UCSD-AML1 (cell line): ENCODE data around the gene DALRD3.
A peak's percentile ranks its signal among the peaks of the same experiment; 100 is the strongest.

Experiments used
- DNase-seq: peaks from one replicate; lab custom pipeline; 2025; ENCODE audit not compliant: unreplicated experiment; lab: John Stamatoyannopoulos, UW

The DALRD3 gene, protein sequence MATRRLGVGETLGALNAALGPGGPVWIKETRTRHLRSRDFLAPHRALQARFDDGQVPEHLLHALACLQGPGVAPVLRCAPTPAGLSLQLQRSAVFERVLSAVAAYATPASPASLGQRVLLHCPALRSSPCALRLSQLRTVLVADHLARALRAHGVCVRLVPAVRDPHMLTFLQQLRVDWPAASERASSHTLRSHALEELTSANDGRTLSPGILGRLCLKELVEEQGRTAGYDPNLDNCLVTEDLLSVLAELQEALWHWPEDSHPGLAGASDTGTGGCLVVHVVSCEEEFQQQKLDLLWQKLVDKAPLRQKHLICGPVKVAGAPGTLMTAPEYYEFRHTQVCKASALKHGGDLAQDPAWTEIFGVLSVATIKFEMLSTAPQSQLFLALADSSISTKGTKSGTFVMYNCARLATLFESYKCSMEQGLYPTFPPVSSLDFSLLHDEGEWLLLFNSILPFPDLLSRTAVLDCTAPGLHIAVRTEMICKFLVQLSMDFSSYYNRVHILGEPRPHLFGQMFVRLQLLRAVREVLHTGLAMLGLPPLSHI

DNA sequence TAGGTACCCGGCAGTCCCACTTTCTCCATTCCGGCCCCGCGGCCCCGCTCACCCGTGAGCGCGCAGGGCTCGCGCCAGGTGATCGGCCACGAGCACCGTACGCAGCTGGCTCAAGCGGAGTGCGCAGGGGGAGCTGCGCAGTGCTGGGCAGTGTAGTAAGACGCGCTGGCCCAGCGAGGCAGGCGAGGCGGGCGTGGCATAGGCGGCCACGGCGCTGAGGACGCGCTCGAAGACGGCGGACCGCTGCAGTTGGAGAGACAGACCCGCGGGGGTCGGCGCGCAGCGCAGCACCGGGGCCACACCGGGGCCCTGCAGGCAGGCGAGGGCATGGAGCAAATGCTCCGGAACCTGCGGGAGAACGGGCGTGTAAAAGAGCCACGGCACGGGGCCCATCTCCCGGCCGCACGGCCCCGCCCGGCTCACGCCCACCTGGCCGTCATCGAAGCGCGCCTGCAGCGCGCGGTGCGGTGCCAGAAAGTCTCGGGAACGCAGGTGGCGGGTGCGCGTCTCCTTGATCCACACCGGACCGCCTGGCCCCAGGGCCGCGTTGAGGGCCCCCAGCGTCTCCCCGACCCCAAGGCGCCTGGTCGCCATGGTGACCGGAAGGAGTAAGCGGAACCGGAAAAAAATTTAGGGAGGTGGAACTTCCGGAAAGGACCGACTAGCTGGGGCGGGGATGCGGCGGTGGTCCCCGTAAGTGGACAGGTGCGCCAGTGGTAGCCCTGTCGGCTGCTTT lies at the start of gene DALRD3:
Gene DALRD3, minus strand, starts transcription at position 610 of the 736 bp plus-strand sequence. Its CDS starts 16 bp downstream, at position 594.
- peak; percentile 77 for DNase-seq

- DNase-seq = no peak
Measured at GRCh38 chr3:49058011-49058410, 39.6 kb upstream of the DALRD3 start.

- DNase-seq = no peak
Measured at GRCh38 chr3:49057268-49057667, 38.9 kb upstream of the DALRD3 start.

DNA sequence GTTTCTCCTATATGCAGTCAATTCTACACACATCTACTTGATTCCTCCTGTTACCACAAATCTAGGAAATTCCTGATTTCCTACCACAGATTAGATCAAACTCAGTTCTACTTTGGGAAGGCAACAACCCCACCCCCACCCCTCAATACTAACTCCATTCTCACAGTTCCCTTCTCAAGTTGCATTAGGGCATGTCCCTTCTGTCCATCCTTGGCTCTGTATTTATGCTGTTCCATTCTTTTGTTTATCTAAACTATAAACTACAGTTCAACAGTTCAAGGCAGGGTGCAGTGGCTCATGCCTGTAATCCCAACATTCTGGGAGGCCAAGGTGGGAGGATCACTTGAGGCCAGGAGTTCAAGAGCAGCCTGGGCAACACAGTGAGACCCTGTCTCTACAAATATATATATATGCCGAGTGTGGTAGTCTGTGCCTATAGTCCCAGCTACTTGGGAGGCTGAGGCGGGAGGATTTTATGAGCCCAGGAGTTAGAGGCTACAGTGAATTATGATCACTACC lies 36.0 kb upstream of the DALRD3 start:
- DNase-seq = no peak

DNA sequence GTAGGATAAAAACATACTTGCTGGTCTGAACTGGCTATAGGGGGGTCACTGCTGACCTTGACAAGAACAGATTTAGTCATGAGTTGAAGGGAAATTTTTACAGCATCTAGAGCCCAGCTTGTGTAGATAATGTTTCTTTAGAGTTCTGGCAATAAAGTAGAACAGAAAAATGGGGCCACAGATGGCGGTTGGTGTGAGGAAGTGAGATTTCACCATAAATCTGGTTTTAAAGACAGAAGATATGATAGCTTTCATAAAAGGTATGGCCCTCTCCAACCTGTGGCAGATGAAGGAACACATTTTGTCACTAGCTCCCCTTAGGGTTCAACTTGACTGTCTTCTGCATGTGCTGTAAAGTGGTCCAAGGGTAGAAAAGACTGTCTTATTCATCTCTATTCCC lies 35.2 kb upstream of the DALRD3 start:
- DNase-seq = no peak

- no peak for DNase-seq
Measured at GRCh38 chr3:49035281-49035680, 16.9 kb upstream of the DALRD3 start.

GRCh38 chr3:49034650-49035049 lies 16.3 kb upstream of the DALRD3 start:
- DNase-seq = no peak

DNA sequence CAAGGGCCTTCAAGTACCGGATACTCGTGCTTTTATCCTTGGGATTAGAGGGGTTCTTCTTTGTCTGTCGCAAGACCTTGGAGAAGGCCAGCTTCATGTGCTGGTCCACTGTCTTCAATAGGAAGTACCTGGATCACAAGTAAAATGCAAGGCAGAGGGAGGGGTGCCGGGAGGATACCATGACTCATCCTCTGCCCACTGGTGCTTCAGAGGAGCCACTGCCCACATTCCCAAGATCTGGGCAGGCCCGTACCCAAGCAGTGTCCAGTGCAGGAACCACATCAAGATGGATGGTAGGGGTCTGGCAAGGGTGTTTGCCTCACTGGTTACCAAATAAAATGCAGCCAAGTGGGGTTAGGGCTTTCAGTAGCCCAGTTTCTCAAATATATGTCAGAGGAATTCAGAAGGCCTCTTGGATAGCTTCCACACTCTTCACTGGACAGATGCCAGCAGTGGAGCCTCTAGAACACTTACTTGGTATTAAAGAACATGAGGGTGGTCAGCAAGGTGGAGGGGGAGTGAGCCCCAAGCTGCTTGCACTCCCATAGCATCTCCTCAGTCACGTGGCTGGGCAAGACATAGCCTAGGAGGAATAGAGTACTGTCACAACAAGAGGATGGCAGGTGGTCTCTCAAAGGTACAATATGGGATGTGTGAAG lies 14.4 kb upstream of the DALRD3 start:
- DNase-seq = no peak

GRCh38 chr3:49030321-49030720 lies 11.9 kb upstream of the DALRD3 start:
- DNase-seq = no peak

DNA sequence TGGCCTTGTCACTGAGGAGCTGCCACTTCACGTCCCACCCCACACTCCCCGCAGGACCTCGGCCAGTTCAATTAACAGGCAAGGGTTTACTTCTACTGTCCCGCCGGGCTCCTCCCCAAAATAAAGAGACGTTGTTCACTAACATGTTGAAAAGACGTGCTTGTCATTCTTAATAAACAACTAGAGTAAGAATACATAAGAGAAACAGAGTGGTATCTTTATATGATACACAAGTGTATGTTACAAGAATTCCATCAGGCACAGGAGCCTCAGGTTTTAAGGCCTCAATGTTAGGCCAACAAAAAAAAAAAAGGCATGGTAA lies 11.1 kb upstream of the DALRD3 start:
- no peak for DNase-seq

- DNase-seq = peak; percentile 96
Measured at GRCh38 chr3:49028673-49029562, 10.5 kb upstream of the DALRD3 start, which contains the start of gene IMPDH2. Gene IMPDH2, minus strand, starts transcription at chr3:49029398. Its CDS starts 48 bp downstream, at chr3:49029350.

- DNase-seq = no peak
Measured at GRCh38 chr3:49028298-49028672, 9.9 kb upstream of the DALRD3 start.

DNA sequence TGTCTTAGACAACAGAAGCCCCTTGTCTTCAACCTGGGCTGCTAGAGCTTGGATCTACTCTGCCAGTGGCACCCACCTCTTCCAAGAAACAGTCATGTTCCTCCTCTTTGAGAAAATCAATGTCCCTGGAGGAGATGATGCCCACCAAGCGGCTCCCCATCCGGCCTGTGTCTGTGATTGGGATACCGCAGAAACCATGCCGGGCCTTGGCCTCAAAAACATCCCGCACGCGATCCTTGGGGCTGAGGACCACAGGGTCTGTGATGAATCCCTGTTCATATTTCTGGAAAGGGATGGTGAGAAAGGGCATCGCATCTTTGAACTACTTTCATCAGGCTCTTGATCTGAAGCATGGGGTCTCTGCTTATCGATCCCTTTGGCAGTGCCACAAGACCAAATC lies 9.3 kb upstream of the DALRD3 start:
- DNase-seq = no peak

GRCh38 chr3:49026536-49026935 lies 8.2 kb upstream of the DALRD3 start:
- DNase-seq = no peak

DNA sequence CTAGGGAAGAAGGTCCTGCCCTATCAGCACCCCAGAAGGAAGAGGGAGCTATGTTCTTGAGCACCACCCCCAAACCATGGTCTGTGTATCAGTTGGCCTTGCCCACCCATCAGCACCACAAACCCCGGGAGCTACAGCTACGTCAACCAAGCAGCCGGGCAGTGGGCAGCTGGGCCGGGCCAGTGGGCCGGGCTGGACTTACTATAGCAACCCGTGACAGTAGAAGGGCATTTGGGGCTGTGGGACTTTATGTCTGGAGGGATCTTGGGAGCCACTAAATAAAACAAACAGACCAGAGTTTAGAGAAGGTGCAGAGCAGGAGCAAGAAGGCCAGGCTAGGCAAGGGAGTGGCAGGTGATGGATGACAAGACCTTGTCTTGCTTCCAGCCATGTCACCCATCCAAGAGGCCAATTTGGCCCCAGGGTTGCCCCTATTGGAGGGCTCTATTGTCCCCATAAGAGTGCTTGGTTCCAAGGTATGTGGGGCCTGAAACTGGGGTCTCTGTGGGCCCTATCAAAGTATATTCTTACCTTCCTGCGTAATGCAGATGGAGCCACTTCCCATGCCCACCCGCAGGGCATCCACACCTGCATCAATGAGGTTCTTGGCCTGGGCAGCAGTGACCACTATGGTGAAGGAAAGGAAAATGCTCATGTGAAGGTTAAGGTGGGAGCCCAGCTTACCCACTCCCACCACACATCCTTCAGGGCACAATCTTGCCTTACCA lies 7.6 kb upstream of the DALRD3 start:
- no peak for DNase-seq

- DNase-seq = peak; percentile 64
Measured at GRCh38 chr3:49025005-49025792, 6.8 kb upstream of the DALRD3 start.

GRCh38 chr3:49024449-49024848 lies 6.1 kb upstream of the DALRD3 start:
- no peak for DNase-seq

- DNase-seq = no peak
Measured at GRCh38 chr3:49023775-49024174, 5.4 kb upstream of the DALRD3 start.

DNA sequence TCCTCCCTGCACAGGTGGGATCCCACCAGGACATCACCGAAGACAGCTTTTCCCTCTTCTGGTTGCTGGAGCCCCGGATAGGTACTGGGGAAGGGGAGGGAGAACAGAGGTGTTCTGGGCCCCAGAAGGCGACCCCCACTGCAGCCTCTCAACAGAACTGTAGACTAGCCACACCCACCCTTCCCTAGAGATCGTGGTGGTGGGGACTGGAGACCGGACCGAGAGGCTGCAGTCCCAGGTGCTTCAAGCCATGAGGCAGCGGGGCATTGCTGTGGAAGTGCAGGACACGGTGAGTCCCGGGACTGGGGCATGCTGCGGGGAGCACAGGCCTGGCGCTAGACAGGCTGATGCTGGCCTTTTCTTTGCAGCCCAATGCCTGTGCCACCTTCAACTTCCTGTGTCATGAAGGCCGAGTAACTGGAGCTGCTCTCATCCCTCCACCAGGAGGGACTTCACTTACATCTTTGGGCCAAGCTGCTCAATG lies 4.3 kb upstream of the DALRD3 start:
- DNase-seq = no peak
